22Rv1 (cell line): Measurements from ENCODE around the gene ZNF354C.
A peak's percentile ranks its signal among the peaks of the same experiment; 100 is the strongest.

Experiments used
- H3K27ac ChIP-seq: fragments of 450-650 bp; 2 replicates; pipeline ENCODE4 v1.5.1; 2017
- CTCF ChIP-seq: fragments of 450-650 bp; IDR thresholded peaks from 2 replicates; pipeline ENCODE4 v1.5.1; 2017; ENCODE audit warnings: mild to moderate bottlenecking
- ZFX ChIP-seq: fragments of 450-650 bp; IDR thresholded peaks from 2 replicates; pipeline ENCODE4 v1.6.1; 2017; ENCODE audit warnings: antibody characterized with exemption, borderline replicate concordance

The ZNF354C gene

GRCh38 chr5:179060116-179061008 is at the start of gene ZNF354C:
Gene ZNF354C, plus strand, starts transcription at chr5:179060373. Its CDS starts 1,696 bp downstream, at chr5:179062069.
- H3K27ac ChIP-seq = no peak within 1 kb of the TSS
- TF ChIP-seq CTCF (no peak), ZFX (no peak)

GRCh38 chr5:179023528-179024189 is 36.5 kb upstream of the ZNF354C start, which contains the start of gene ZNF879:
Gene ZNF879, plus strand, starts transcription at chr5:179023804. Its CDS starts 1,201 bp downstream, at chr5:179025005.
- peak within 1 kb of the TSS; percentile 60 for H3K27ac ChIP-seq
- TF ChIP-seq ZFX = no peak
- TF ChIP-seq CTCF = no peak

GRCh38 chr5:179033004-179033580 is 27.1 kb upstream of the ZNF354C start:
- no peak for TF ChIP-seq ZFX
- no peak for TF ChIP-seq CTCF
- no peak overlapping the region for H3K27ac ChIP-seq

- TF ChIP-seq ZFX = no peak
Observed at GRCh38 chr5:179044765-179045164, 15.4 kb upstream of the ZNF354C start.

GRCh38 chr5:179051784-179052183 is 8.4 kb upstream of the ZNF354C start:
- no peak overlapping the region for H3K27ac ChIP-seq
- TF ChIP-seq CTCF (no peak), ZFX (no peak)

More at GRCh38 chr5:179044765-179045164, 15.4 kb upstream of the ZNF354C start:
- H3K27ac ChIP-seq = no peak overlapping the region

GRCh38 chr5:179054036-179054785 is 6.0 kb upstream of the ZNF354C start:
- no peak overlapping the region for H3K27ac ChIP-seq
- TF ChIP-seq ZFX (no peak), CTCF (no peak)

GRCh38 chr5:179054876-179055275 is 5.3 kb upstream of the ZNF354C start:
- H3K27ac ChIP-seq = no peak overlapping the region
- TF ChIP-seq CTCF = no peak
- TF ChIP-seq ZFX = no peak
